Measurements from ENCODE around the gene GP5. TPM values are rescaled to one million over a fixed set of nuclear protein-coding genes. Genes with fewer than 3 reads are reported as not detected.

The GP5 gene
- total RNA-seq, 1 experiment from 2014 or later, result not detected

GRCh38 chr3:194447657-194448056 is 48.6 kb upstream of the GP5 start:
- TF ChIP-seq CTCF (conservative IDR thresholded peaks at IDR 0.05), result no peak
- Mint-ChIP-seq H3K4me3 (no peak overlapping the region), H3K9me3 (no peaks in the 10 kb centered on the region), H3K27me3 (ENCODE audit: low read depth) (no peaks in the 10 kb centered on the region), H3K27ac (no peak overlapping the region), H3K36me3 (ENCODE audit: insufficient read depth in 1 of 3, low read depth in 3 of 3) (peaks cover 30 to 64% (median 62%) of the 10 kb centered on the region in 3 experiments; a peak in 6 of 7 replicates), H3K4me1 (no peaks in the 10 kb centered on the region)
- Histone ChIP-seq H4K8ac (replicated peaks; ENCODE audit: insufficient read length, low read depth, low read length) (no peak overlapping the region), H3K14ac (ENCODE audit: insufficient read depth, low read length) (no peak overlapping the region), H3K56ac (ENCODE audit: insufficient read length, low read depth, low read length) (no peak overlapping the region), H4K20me1 (ENCODE audit: control insufficient read depth, insufficient read depth, insufficient read length) (no peaks in the 10 kb centered on the region), H3K4ac (ENCODE audit: low read depth, low read length) (no peak overlapping the region), H2BK15ac (ENCODE audit: low read depth, low read length) (no peak overlapping the region), H2AK5ac (ENCODE audit: insufficient read length, low read length) (no peak overlapping the region), H3K23ac (ENCODE audit: insufficient read length, low read depth, low read length) (no peak overlapping the region), H3K4me2 (ENCODE audit: insufficient read depth, insufficient read length, low read length) (no peak overlapping the region), H3K9me3 (ENCODE audit: control insufficient read depth, low read depth, low read length) (no peaks in the 10 kb centered on the region), H3K18ac (ENCODE audit: insufficient read length, low read depth, low read length) (no peak overlapping the region), H3K9ac (ENCODE audit: extremely low read depth, insufficient read length, low read length) (no peak overlapping the region), H3K23me2 (ENCODE audit: insufficient read length, low read depth, low read length, poor library complexity, severe bottlenecking) (no peaks in the 10 kb centered on the region), H3K27ac (ENCODE audit: insufficient read length, low read depth, low read length) (no peak overlapping the region), H3K79me1 (ENCODE audit: insufficient read depth, low read depth, low read length, poor library complexity, severe bottlenecking) (no peaks in the 10 kb centered on the region), H4K91ac (ENCODE audit: insufficient read length, low read depth, low read length) (no peak overlapping the region), H3K27me3 (ENCODE audit: insufficient read depth, low read length) (no peaks in the 10 kb centered on the region), H3K79me2 (ENCODE audit: insufficient read depth, low read length) (no peaks in the 10 kb centered on the region), H4K5ac (ENCODE audit: insufficient read length, low read depth, low read length) (no peak overlapping the region), H2AFZ (ENCODE audit: low read length) (no peak overlapping the region), H3T11ph (ENCODE audit: low read length) (no peak overlapping the region), H2BK12ac (ENCODE audit: insufficient read length, low read depth, low read length) (no peak overlapping the region), H3K4me1 (ENCODE audit: insufficient read depth, low read length) (no peaks in the 10 kb centered on the region), H2BK120ac (ENCODE audit: low read depth, low read length, poor library complexity, severe bottlenecking) (no peak overlapping the region), H2BK5ac (ENCODE audit: insufficient read length, low read length) (no peak overlapping the region), H2BK20ac (ENCODE audit: low read depth, low read length, poor library complexity, severe bottlenecking) (no peak overlapping the region)
- DNase-seq, result no peak
- no CpG with 5 or more reads among the region's 1 CpG for WGBS (ENCODE audit: extremely low coverage, insufficient read length, low lambda C conversion rate)

Measured in H9 (cell line).